Activated CD4-positive, alpha-beta T cell treated with anti-CD3 and anti-CD28 coated beads, Interleukin-2, amount 50 U/mL, for 4 hours (primary cell): Measurements from ENCODE around the gene FOXN3.

ENCODE experiments used
- DNase-seq, 2 experiments: peaks; one replicate each; pipeline ENCODE4 v3.0.0-alpha.2; 2020

FOXN3 gene

GRCh38 chr14:89407856-89408255 is 9.2 kb downstream of the FOXN3 start:
- DNase-seq: no peak

- no peak for DNase-seq
These were observed 10.1 kb downstream of the FOXN3 start for GRCh38 chr14:89406941-89407340.

- DNase-seq: no peak
These were observed 10.7 kb downstream of the FOXN3 start for GRCh38 chr14:89406361-89406760.

GRCh38 chr14:89405712-89406111 is 11.3 kb downstream of the FOXN3 start:
- no peak for DNase-seq

GRCh38 chr14:89402363-89402762 is 14.7 kb downstream of the FOXN3 start:
- DNase-seq: no peak

- DNase-seq: no peak
These were observed 15.3 kb downstream of the FOXN3 start for GRCh38 chr14:89401761-89402160.

- DNase-seq: no peak
These were observed 15.8 kb downstream of the FOXN3 start for GRCh38 chr14:89401241-89401640.

- no peak for DNase-seq
These were observed 16.5 kb downstream of the FOXN3 start for GRCh38 chr14:89400529-89400928.

GRCh38 chr14:89399594-89400068 is 17.4 kb downstream of the FOXN3 start:
- no peak for DNase-seq

- DNase-seq: no peak
These were observed 17.9 kb downstream of the FOXN3 start for GRCh38 chr14:89399157-89399556.

GRCh38 chr14:89397569-89398230 is 19.3 kb downstream of the FOXN3 start:
- no peak for DNase-seq

GRCh38 chr14:89394972-89395371 is 22.1 kb downstream of the FOXN3 start:
- no peak for DNase-seq

- no peak for DNase-seq
These were observed 23.7 kb downstream of the FOXN3 start for GRCh38 chr14:89393222-89393745.

- no peak for DNase-seq
These were observed 24.9 kb downstream of the FOXN3 start for GRCh38 chr14:89392181-89392580.

GRCh38 chr14:89391556-89391955 is 25.5 kb downstream of the FOXN3 start:
- DNase-seq: no peak

- DNase-seq: no peak
These were observed 25.9 kb downstream of the FOXN3 start for GRCh38 chr14:89391123-89391522.

GRCh38 chr14:89388853-89389252 is 28.2 kb downstream of the FOXN3 start:
- DNase-seq: no peak

- no peak for DNase-seq
These were observed 28.9 kb downstream of the FOXN3 start for GRCh38 chr14:89387922-89388685.

- DNase-seq: no peak
These were observed 30.7 kb downstream of the FOXN3 start for GRCh38 chr14:89386212-89386886.

GRCh38 chr14:89384636-89385035 is 32.4 kb downstream of the FOXN3 start:
- DNase-seq: no peak

- no peak for DNase-seq
These were observed 33.0 kb downstream of the FOXN3 start for GRCh38 chr14:89384023-89384422.

GRCh38 chr14:89382901-89383845 is 33.9 kb downstream of the FOXN3 start:
- no peak for DNase-seq
